Activated CD8-positive, alpha-beta memory T cell treated with anti-CD3 and anti-CD28 coated beads for 24 hours (primary cell): ENCODE results near the gene CALM3.
"Not testable (repeated sequence)": the region's sequence is repeated elsewhere in the genome, so short reads cannot be mapped to it uniquely, and the experiment has no call there.

Experiments used
- DNase-seq: peaks from one replicate; pipeline ENCODE4 v3.0.0-alpha.2; 2020

Gene CALM3

GRCh38 chr19:46601318-46602224 is at the start of gene CALM3:
Gene CALM3 (plus strand): TSS chr19:46601330. CDS start chr19:46601435, 105 bp downstream.
- peak; percentile 75 for DNase-seq

- DNase-seq: no peak
These were observed 48.2 kb upstream of the CALM3 start for GRCh38 chr19:46552891-46553290.

GRCh38 chr19:46554161-46554560 is 47.0 kb upstream of the CALM3 start:
- no peak for DNase-seq

GRCh38 chr19:46555628-46556280 is 45.4 kb upstream of the CALM3 start:
- DNase-seq: no peak

- DNase-seq: not testable (repeated sequence)
These were observed 44.7 kb upstream of the CALM3 start for GRCh38 chr19:46556471-46556870.

- DNase-seq: peak; percentile 41
These were observed 41.9 kb upstream of the CALM3 start for GRCh38 chr19:46559203-46559602.

GRCh38 chr19:46559675-46560074 is 41.5 kb upstream of the CALM3 start:
- DNase-seq: not testable (repeated sequence)

GRCh38 chr19:46564701-46565100 is 36.4 kb upstream of the CALM3 start:
- DNase-seq: no peak

GRCh38 chr19:46571495-46571894 is 29.6 kb upstream of the CALM3 start:
- no peak for DNase-seq

- no peak for DNase-seq
These were observed 27.2 kb upstream of the CALM3 start for GRCh38 chr19:46573679-46574498.

GRCh38 chr19:46574533-46574932 is 26.6 kb upstream of the CALM3 start:
- peak; percentile 66 for DNase-seq

GRCh38 chr19:46578450-46578849 is 22.7 kb upstream of the CALM3 start:
- DNase-seq: no peak

GRCh38 chr19:46579361-46579879 is 21.7 kb upstream of the CALM3 start:
- peak; percentile 80 for DNase-seq

- DNase-seq: no peak
These were observed 20.9 kb upstream of the CALM3 start for GRCh38 chr19:46580247-46580646.

GRCh38 chr19:46585539-46585938 is 15.6 kb upstream of the CALM3 start:
- DNase-seq: no peak

- no peak for DNase-seq
These were observed 14.8 kb upstream of the CALM3 start for GRCh38 chr19:46586294-46586693.

GRCh38 chr19:46587861-46588260 is 13.3 kb upstream of the CALM3 start:
- peak; percentile 9 for DNase-seq

GRCh38 chr19:46591254-46591653 is 9.9 kb upstream of the CALM3 start:
- no peak for DNase-seq

- no peak for DNase-seq
These were observed 9.3 kb upstream of the CALM3 start for GRCh38 chr19:46591870-46592269.

- DNase-seq: peak; percentile 7
These were observed 5.1 kb upstream of the CALM3 start for GRCh38 chr19:46596008-46596407.

GRCh38 chr19:46598372-46598917 is 2.7 kb upstream of the CALM3 start:
- DNase-seq: no peak

GRCh38 chr19:46599716-46600373 is 1.3 kb upstream of the CALM3 start:
- DNase-seq: peak; percentile 30
